Measurements from ENCODE around the gene AHCTF1.

DNA sequence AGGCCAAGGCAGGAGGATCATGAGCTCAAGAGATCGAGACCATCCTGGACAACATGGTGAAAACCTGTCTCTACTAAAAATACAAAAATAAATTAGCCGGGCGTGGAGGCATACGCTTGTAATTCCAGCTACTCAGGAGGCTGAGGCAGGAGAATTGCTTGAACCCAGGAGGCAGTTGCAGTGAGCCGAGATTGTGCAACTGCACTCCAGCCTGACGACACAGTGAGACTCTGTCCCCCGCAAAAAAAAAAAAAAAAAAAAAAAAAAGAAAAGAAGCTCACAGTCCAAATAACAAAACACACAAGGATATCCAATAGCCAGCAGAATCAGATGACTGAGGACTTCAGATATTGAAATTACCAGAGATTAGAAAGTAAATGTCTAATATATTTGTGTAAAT lies 11.8 kb downstream of the AHCTF1 start:
- TF ChIP-seq, protein P1, sequence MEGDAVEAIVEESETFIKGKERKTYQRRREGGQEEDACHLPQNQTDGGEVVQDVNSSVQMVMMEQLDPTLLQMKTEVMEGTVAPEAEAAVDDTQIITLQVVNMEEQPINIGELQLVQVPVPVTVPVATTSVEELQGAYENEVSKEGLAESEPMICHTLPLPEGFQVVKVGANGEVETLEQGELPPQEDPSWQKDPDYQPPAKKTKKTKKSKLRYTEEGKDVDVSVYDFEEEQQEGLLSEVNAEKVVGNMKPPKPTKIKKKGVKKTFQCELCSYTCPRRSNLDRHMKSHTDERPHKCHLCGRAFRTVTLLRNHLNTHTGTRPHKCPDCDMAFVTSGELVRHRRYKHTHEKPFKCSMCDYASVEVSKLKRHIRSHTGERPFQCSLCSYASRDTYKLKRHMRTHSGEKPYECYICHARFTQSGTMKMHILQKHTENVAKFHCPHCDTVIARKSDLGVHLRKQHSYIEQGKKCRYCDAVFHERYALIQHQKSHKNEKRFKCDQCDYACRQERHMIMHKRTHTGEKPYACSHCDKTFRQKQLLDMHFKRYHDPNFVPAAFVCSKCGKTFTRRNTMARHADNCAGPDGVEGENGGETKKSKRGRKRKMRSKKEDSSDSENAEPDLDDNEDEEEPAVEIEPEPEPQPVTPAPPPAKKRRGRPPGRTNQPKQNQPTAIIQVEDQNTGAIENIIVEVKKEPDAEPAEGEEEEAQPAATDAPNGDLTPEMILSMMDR (IDR thresholded peaks at IDR 0.05 in 2 of 3, conservative IDR thresholded peaks at IDR 0.05 in 1 of 3; ENCODE audit: control insufficient read depth in 2 of 3, extremely low read depth in 1 of 3, insufficient read depth in 1 of 3, low read depth in 3 of 3, low read length in 3 of 3), result no peak
- no peak for TF ChIP-seq BRCA1 (IDR thresholded peaks at IDR 0.05; ENCODE audit: low read depth, low read length)
- no peak for TF ChIP-seq MYC (IDR thresholded peaks at IDR 0.05; ENCODE audit: insufficient read depth, insufficient read length, insufficient replicate concordance, low read length, severe bottlenecking)
- TF ChIP-seq, protein P2, sequence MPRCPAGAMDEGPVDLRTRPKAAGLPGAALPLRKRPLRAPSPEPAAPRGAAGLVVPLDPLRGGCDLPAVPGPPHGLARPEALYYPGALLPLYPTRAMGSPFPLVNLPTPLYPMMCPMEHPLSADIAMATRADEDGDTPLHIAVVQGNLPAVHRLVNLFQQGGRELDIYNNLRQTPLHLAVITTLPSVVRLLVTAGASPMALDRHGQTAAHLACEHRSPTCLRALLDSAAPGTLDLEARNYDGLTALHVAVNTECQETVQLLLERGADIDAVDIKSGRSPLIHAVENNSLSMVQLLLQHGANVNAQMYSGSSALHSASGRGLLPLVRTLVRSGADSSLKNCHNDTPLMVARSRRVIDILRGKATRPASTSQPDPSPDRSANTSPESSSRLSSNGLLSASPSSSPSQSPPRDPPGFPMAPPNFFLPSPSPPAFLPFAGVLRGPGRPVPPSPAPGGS (IDR thresholded peaks at IDR 0.05; ENCODE audit: borderline replicate concordance, insufficient read depth, low read depth, low read length, poor library complexity, severe bottlenecking), result no peak
- TF ChIP-seq NFXL1 (IDR thresholded peaks at IDR 0.05; ENCODE audit: borderline replicate concordance), result no peak
- TF ChIP-seq RELA (IDR thresholded peaks at IDR 0.05; ENCODE audit: borderline replicate concordance, partially characterized antibody), result no peak
